ENCODE measurements around the gene MPND.

DNA sequence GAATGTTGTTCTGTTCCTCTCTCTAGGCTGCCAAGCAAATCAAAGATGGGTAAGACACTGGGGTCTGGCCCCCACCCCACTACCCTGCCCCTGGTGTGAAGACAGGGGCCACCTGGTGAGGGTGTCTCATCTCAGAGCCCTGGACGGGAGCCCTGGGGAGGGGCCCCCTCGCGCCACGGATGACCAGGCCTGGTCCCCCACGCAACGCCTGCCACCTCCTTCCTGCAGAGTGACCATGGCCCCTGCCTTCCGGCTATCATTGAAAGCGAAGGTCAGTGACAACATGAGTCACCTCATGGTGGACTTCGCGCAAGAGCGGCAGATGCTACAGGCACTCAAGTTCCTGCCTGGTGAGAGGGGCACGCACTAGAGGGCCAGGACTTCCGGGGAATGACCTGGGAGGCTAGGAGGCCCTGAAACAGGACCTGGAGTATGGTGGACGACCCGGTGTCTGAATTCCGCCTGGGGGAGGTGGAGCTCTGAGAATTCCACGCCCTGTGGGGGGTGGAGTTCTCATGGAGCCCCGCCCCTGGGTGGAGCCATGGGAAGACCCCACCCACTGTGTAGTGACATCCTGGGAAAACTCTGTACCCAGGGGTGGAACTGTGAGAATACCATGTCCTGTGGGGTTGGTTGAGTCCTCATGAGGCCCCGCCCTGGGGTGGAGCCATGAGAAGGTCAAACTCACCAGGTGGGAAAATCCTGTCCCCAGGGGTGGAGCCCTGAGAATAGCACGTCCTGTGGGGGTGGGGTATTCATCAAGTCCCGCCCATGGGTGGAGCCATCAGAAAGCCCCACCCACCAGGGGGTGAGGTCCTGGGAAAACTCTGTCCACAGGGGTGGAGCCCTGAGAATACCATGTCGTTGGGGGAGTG, 32.9 kb upstream of the MPND start:
- TF ChIP-seq, protein P1, sequence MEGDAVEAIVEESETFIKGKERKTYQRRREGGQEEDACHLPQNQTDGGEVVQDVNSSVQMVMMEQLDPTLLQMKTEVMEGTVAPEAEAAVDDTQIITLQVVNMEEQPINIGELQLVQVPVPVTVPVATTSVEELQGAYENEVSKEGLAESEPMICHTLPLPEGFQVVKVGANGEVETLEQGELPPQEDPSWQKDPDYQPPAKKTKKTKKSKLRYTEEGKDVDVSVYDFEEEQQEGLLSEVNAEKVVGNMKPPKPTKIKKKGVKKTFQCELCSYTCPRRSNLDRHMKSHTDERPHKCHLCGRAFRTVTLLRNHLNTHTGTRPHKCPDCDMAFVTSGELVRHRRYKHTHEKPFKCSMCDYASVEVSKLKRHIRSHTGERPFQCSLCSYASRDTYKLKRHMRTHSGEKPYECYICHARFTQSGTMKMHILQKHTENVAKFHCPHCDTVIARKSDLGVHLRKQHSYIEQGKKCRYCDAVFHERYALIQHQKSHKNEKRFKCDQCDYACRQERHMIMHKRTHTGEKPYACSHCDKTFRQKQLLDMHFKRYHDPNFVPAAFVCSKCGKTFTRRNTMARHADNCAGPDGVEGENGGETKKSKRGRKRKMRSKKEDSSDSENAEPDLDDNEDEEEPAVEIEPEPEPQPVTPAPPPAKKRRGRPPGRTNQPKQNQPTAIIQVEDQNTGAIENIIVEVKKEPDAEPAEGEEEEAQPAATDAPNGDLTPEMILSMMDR (IDR thresholded peaks at IDR 0.05 in 4 of 5, conservative IDR thresholded peaks at IDR 0.05 in 1 of 5) = no peak
- TF ChIP-seq POLR2A (IDR thresholded peaks at IDR 0.05) = no peak
